KOPT-K1 (cell line): Measurements from ENCODE around the gene WFDC2.

Experiments
- H3K27ac ChIP-seq: fragments of 200-600 bp; sonication (generic); 2 replicates; pipeline ENCODE4 v1.5.1; 2016; ENCODE audit warnings: antibody characterized with exemption, mild to moderate bottlenecking, low read depth, low read length; ENCODE audit not compliant: poor library complexity, severe bottlenecking
- H3K36me3 ChIP-seq: fragments of 200-600 bp; sonication (generic); 2 replicates; pipeline ENCODE4 v1.5.1; 2017; ENCODE audit warnings: antibody characterized with exemption, mild to moderate bottlenecking, low read length, moderate library complexity; ENCODE audit not compliant: insufficient read depth
- H3K9me3 ChIP-seq: fragments of 200-600 bp; sonication (generic); 2 replicates; pipeline ENCODE4 v1.5.1; 2017; ENCODE audit warnings: antibody characterized with exemption, low read length, mild to moderate bottlenecking; ENCODE audit not compliant: insufficient read depth, poor library complexity, severe bottlenecking

WFDC2 gene

DNA sequence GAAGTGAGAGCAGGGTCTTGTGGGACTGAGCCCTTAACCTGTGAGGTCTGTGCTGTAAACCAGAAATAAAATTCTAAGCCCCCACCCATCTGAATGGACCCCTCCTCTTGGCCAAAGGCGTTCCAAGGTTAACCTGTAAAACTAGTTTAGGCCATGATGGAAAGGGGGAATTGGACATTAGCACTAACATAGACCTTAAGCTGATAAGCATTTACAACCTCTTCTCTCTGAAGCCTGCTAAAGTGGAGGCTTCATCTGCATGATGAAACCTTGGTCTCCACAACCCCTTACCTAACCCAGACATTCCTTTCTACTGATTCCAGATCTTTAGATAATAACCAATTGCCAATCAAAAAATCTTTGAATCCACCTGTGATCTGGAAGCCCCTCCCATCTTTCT lies 27.8 kb upstream of the WFDC2 start:
- no peaks in the 10 kb centered on the region for H3K36me3 ChIP-seq
- H3K27ac ChIP-seq = no peak overlapping the region
- H3K9me3 ChIP-seq = no peaks in the 10 kb centered on the region

DNA sequence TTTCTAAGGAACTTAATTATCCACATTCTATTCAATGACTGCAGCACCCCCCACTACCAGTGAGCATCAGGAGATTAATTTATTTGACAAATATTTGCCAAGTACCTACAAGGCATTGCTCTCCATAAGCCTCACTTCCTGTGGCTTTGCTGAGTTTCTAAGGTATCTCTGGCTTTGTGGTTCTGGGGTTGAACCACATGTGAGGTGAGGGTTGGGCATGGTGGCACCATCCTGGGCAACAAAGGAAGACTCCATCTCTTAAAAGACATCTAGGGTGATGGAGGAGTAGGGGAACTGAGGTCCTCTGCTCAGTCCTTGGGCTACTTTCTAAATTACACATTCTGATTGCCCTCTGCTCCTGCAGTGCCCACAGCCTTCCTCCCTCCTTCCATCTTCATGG lies 25.5 kb upstream of the WFDC2 start:
- Histone ChIP-seq H3K9me3 (no peaks in the 10 kb centered on the region), H3K27ac (no peak overlapping the region), H3K36me3 (no peaks in the 10 kb centered on the region)

DNA sequence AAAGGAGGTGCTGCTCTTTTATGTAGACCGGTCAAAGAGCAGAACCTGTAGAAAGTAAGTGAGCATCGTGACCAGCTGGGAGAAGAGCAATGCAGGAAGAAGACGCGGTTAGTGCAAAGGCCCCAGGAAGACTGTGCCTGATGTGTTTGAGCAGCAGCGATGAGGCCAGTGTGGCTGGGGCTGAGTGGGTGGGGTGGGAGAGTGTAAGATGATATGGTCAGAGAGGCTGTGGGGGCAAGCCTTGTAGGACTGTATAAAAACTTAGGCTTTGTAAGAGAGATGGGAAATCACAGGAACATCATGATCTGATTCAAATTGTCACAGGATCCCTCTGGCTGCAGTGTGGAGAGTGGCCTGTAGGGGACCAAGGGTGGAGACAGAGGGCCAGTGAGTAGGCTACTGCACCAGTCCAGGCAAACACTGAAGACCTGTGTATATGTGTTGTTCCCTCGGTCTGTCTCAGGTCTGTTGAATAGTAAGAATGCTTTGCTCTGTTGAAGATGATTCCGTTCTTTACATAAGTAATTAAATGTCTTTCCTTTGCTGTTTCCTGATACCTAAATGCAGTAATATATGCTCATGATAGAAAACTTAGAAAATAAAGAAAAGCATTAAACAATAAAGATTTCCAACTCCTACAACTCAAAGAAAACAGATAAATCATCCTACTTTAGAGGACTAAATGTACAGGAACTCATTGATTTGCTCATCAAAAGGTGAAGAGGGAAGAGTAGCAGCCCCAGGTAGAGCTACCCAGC lies 23.6 kb upstream of the WFDC2 start:
- H3K9me3 ChIP-seq = no peaks in the 10 kb centered on the region
- no peak overlapping the region for H3K27ac ChIP-seq
- no peaks in the 10 kb centered on the region for H3K36me3 ChIP-seq

DNA sequence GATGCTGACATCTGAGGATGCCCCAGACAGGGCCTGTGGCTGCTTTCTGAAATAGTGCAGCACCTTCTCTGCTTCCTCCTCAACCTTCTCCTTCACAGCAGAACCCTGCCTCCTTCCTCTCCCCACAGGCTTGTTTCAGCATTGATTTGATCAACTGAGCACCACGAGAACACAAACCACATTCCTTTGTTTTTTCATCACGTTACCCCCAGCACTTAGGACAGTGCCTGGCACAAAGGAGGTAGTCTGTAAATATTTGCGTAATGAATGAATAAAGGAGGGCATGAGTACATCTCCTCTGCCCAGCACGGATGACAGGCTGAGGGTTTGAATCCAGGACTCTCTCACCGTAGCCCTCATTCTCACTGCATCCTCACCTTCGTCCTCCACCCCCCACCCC lies 21.3 kb upstream of the WFDC2 start:
- no peak overlapping the region for H3K27ac ChIP-seq
- H3K36me3 ChIP-seq = no peaks in the 10 kb centered on the region
- no peaks in the 10 kb centered on the region for H3K9me3 ChIP-seq

DNA sequence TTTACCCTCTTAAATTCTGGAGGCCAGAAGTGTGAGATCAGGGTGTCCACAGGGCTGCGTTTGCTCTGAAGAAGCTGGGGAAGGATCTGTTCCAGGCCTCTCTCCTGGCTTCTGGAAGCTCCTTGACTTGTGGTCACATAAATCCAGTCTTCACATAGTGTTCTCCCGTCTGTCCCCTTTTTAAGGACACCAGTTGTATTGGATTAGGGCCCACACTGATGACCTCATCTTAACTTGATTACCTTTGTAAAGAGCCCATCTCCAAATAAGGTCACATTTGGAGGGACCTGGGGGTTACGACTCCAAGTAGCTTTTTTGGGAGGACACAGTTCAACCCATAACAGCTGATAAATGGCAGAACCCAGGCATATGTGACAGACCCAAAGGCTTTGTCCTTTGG lies 20.0 kb upstream of the WFDC2 start:
- no peaks in the 10 kb centered on the region for H3K9me3 ChIP-seq
- H3K36me3 ChIP-seq = no peaks in the 10 kb centered on the region
- H3K27ac ChIP-seq = no peak overlapping the region

DNA sequence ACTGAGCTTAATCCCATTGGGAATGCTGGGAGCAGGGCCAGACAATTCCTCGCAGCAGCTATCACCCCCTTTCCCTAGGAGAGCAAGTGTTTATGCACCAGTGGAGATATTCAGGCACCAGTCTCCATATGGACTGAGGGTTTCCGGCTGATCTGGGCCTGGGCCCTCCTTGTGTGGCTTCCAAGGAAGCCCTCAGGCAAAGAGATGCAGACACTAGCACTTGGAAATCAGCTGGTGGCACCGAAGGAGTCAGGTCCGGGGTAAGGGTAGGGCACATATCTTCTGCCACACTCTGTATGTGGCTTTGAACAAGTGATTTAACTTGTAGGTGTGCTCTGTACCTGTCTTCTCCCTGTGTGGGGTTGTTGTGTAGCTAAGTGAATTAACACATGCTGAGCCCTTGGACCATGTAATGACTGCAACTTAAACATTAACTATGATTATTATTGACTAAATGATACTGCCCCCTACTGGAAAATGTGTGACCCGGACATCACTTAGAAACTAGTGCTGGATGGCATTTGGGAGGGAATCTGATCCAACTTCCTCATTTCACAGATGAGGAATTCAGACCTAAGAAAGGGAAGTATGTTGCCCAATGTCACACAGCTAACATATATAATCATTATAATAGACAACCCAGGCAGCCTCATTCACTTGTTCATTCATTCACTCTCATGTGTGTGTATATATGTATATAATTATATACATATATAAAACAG lies 19.3 kb upstream of the WFDC2 start:
- no peak overlapping the region for H3K27ac ChIP-seq
- no peaks in the 10 kb centered on the region for H3K36me3 ChIP-seq

DNA sequence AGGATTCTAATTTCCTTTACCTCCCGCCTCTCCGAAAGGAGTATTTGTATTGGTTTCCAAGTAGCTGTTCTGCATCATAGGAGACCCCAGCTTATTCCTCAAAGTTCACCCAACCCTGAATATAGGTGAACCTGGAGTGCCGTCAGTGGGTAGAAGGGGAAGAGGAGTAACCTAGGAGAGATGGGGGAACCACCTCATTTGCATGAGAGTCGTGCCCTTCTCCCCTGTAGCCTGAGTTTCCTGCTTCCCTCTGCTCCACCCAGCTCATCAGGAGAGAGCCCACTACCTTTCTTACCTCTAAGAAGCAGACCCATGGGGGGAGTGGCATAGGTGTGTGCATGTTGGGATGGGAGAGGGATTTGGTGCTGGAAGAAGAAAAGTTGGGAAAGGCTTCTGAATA lies 17.3 kb upstream of the WFDC2 start:
- no peaks in the 10 kb centered on the region for H3K9me3 ChIP-seq
- H3K36me3 ChIP-seq = no peaks in the 10 kb centered on the region
- H3K27ac ChIP-seq = no peak overlapping the region

More for the DNA sequence above, 19.3 kb upstream of the WFDC2 start:
- H3K9me3 ChIP-seq = no peaks in the 10 kb centered on the region

DNA sequence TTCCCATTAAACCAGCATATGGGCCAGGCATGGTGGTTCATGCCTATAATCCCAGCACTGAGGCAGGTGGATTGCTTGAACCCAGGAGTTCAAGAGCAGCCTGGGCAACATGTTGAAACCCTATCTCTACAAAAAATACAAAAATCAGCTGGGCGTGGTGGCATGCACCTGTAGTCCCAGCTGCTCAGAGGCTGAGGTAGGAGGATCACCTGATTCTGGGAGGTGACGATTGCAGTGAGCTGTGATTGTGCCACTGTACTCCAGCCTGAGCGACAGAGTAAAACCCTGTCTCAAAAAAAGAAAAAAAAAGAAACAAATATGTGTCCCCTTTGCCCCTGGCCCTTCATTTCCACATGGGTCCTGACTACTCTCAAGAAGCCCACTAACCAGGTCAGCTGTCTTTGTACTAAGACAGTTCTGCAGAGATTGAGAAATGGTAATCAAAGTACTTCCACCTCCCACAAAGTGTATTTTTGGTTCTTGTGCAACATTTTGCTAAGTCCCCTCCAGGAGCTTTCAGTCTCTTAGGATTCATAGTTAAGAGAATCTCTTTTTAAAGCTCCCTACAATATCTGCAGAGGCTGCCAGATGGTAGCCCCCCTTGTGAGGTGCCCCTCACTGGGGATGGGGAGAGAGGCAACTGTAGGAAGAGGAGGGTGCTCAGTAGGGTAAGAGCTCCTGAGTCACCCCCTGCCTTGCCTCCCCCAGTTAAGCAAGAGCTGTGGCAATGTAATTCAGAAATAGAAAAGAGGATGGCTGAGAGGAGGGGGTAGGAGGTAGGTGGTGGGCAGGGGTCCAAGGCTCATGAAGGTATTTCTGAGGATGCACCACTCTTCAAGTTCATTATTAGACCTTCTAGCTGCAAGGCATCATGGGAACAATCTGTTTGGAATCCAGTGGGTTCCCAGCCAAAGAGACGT lies 16.5 kb upstream of the WFDC2 start:
- Histone ChIP-seq H3K36me3 (no peaks in the 10 kb centered on the region), H3K27ac (no peak overlapping the region), H3K9me3 (no peaks in the 10 kb centered on the region)

DNA sequence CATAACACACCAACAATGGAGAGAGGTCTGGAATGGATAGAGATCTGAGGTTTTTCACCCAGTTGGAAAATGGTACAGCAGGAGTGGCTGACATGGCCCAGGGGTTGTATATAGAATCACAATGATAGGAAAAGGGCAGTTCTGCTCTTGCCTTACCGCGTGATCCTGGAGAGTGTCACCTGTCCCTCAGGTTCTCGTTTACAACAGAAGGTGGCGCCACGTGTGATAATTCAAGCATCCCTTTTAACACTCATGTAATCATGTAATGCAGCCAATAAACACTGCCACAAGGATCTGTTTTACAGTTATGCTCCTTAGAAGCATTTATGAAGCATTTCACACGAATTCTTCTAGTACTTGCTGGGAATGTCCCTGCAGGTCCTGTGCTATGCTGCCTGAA lies 12.9 kb upstream of the WFDC2 start:
- Histone ChIP-seq H3K36me3 (no peaks in the 10 kb centered on the region), H3K9me3 (no peaks in the 10 kb centered on the region), H3K27ac (no peak overlapping the region)

DNA sequence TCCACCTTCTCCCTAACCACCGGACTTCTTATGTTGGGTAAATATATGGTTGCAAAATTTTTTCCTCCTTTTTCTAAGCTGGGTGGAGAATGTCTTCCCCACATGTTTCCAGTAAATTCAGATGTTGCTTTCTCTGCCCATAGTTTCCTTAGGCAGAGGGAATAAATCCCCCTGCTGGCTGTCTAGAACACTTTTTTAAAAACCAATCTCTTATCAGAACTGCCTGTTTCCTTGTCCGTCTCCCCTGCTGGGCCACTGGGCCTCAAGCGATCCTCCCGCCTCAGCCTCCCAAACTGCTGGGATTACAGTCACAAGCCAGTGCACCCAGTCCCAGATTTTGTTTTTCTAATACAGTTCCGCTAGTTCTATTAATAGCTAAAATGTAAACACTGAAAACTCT lies 9.9 kb upstream of the WFDC2 start:
- no peak overlapping the region for H3K27ac ChIP-seq
- H3K36me3 ChIP-seq = no peaks in the 10 kb centered on the region
- H3K9me3 ChIP-seq = no peaks in the 10 kb centered on the region

DNA sequence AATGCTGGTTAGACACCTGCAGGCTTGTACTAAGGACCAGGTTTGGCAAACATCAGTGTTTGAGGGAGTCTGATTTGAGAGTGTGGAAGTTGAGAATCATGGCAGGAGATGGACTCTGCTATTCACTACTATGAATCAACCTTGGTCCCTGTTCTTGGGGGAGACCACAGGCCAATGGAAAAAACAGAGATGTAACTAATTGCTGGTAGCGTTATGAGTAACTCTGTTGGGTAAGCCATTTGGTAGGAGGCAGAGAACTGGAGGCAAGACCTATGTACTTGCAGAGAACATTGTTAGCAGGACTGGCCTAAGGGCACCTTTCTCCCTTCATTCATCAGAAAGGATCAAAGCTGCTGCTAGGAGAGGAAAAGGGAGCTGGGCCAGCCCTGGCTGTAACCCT lies 8.3 kb upstream of the WFDC2 start:
- Histone ChIP-seq H3K27ac (no peak overlapping the region), H3K36me3 (no peaks in the 10 kb centered on the region), H3K9me3 (no peaks in the 10 kb centered on the region)

DNA sequence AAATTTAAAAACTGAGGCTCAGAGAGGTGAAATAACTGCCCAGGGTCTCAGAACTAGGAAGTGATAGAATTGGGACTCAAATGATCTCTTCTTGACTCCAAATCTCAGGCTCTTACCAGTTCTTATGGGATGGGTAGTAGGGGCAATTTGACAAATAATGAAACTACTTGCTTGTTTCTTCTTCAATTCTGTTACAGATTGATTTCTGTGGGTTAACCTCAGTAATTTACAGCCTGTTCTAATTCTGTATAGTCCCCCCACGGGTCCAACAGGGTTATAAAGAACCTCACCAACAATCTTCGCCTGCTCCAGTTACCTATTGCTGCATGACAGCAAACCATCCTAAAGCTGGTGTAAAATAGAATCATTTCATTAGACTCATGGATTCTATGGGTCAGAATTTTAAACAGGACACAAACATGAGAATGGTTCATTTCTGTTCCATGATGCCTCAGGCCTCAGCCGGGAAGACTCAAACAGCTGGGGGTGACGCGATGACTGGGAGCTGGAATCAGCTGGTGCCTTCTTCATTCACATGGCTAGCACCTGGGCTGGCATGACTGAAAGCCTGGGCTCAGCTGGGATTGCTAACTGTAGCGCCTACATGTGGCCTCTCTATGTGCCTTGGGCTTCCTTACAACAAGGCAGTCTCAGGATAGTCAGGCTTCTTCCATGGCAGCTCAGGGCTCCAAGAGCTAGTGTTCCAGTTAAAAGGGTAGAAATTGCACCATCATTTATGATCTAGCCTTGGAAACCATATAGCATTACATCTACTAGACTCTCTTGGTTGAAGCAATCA lies 6.6 kb upstream of the WFDC2 start:
- H3K9me3 ChIP-seq = no peaks in the 10 kb centered on the region
- no peaks in the 10 kb centered on the region for H3K36me3 ChIP-seq
- H3K27ac ChIP-seq = no peak overlapping the region

DNA sequence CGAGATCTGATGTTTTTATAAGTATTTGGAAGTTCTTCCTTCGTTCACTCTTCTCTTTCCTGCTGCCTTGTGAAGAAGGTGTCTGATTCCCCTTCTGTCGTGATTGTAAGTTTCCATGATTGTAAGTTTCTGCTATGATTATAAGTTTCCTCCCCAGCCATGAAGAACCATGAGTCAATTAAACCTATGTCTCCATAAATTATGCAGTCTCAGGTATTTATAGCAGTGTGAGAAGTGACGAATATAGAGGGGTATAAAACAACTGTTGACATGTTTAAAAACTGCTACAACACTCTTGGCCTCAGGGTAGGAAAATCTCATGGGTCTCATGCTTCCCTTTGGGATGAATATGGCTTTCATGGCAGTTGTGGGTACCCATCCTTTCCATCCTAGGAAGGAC lies 5.8 kb upstream of the WFDC2 start:
- no peaks in the 10 kb centered on the region for H3K9me3 ChIP-seq
- H3K27ac ChIP-seq = no peak overlapping the region
- no peaks in the 10 kb centered on the region for H3K36me3 ChIP-seq

DNA sequence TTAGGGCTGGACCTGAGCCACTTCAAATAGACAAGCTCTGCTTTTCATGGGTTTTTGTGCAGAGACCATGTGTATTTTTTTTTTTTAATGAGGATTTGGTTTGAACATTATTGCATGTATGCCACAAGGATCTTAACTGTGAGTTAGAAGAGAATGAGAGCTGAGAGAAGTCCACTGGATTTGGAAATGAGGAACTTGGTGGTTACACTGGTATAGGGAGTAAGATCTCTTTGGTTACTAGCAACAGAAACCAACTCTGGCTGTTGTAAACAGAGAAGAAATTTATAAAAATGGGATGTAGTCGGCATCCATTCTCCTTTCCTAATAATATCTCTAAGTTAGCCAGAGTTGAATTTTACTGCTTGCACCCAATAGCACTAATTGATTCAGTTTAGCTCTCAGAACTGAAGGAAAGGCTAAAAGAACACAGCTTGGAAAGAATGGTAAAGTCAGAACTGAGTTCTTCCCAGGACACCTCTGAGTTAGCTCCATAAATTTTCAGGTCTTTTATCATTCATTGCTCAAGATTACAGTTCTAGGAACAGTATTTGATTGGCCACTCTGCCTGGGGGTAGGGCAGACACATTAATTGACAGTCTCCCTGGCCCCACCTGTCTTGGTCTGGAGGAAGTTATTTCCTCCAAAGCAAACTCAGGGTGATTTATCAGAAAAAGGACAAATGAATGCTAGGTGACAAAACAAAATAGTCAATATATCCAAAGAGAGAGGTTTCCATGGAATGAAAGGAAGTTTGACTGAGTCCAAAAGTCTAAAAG lies 3.9 kb upstream of the WFDC2 start:
- Histone ChIP-seq H3K27ac (no peak overlapping the region), H3K36me3 (no peaks in the 10 kb centered on the region), H3K9me3 (no peaks in the 10 kb centered on the region)
